Neural cell (in vitro differentiated cells): ENCODE measurements around the gene RCAN1. TPM values are rescaled to one million over a fixed set of nuclear protein-coding genes. Genes with fewer than 3 reads are reported as not detected.

Experiments
- H2AFZ ChIP-seq: fragments of 200-600, 300-800 bp; sonication (generic), shearing (Covaris generic); 2 replicates; pipeline ENCODE4 v1.6.0; 2014; ENCODE audit warnings: low read depth, mild to moderate bottlenecking, antibody characterized with exemption, low read length, moderate library complexity
- H3F3A ChIP-seq: fragments of 200-600 bp; shearing (Covaris generic); 2 replicates; pipeline ENCODE4 v1.6.1; 2016; ENCODE audit warnings: mild to moderate bottlenecking, moderate library complexity, mixed read lengths, antibody characterized with exemption, low read length; ENCODE audit not compliant: insufficient read depth, poor library complexity, severe bottlenecking
- H3K27ac ChIP-seq: fragments of 200-600, 300-800 bp; sonication (generic), shearing (Covaris generic); 2 replicates; pipeline ENCODE4 v1.5.1; 2014; ENCODE audit warnings: mild to moderate bottlenecking, low read length, moderate library complexity
- H3K27me3 ChIP-seq: fragments of 300-800, 200-600 bp; sonication (generic), shearing (Covaris generic); 2 replicates; pipeline ENCODE4 v1.6.0; 2014; ENCODE audit warnings: mild to moderate bottlenecking, low read depth, low read length, moderate library complexity; ENCODE audit not compliant: insufficient read depth
- H3K36me3 ChIP-seq: fragments of 300-800, 200-600 bp; sonication (generic), shearing (Covaris generic); 2 replicates; pipeline ENCODE4 v1.5.1; 2014; ENCODE audit warnings: mild to moderate bottlenecking, antibody characterized with exemption, low read length, moderate library complexity; ENCODE audit not compliant: insufficient read depth
- H3K4me2 ChIP-seq: fragments of 300-800, 200-600 bp; sonication (generic), shearing (Covaris generic); 2 replicates; pipeline ENCODE4 v1.6.0; 2014; ENCODE audit warnings: mild to moderate bottlenecking, low read length
- H3K4me3 ChIP-seq: fragments of 300-800, 200-600 bp; sonication (generic), shearing (Covaris generic); 2 replicates; pipeline ENCODE4 v1.5.1; 2014; ENCODE audit warnings: mild to moderate bottlenecking, low read length, moderate library complexity
- H3K79me2 ChIP-seq: fragments of 200-600 bp; shearing (Covaris generic); replicated peaks from 2 replicates; pipeline ENCODE4 v1.6.0; 2014; ENCODE audit warnings: mild to moderate bottlenecking, low read length, moderate library complexity; ENCODE audit not compliant: insufficient read depth
- H3K9ac ChIP-seq: fragments of 300-800, 200-600 bp; sonication (generic), shearing (Covaris generic); 2 replicates; pipeline ENCODE4 v1.6.1; 2016; ENCODE audit warnings: mild to moderate bottlenecking, low read length, mixed read lengths
- H3K9me2 ChIP-seq: fragments of 200-600 bp; shearing (Covaris generic); 2 replicates; pipeline ENCODE4 v1.6.1; 2016; ENCODE audit warnings: mild to moderate bottlenecking, low read length, mixed read lengths; ENCODE audit not compliant: insufficient read depth
- H3K9me3 ChIP-seq: fragments of 200-600, 300-800 bp; sonication (generic), shearing (Covaris generic); 2 replicates; pipeline ENCODE4 v1.6.1; 2016; ENCODE audit warnings: mild to moderate bottlenecking, mixed run types, low read length, moderate library complexity, mixed read lengths
- H4K20me1 ChIP-seq: fragments of 200-600 bp; shearing (Covaris generic); 2 replicates; pipeline ENCODE4 v1.6.1; 2016; ENCODE audit warnings: mild to moderate bottlenecking, mixed run types; ENCODE audit not compliant: insufficient read depth
- CTCF ChIP-seq: fragments of 450-650 bp; IDR thresholded peaks from 2 replicates; pipeline ENCODE4 v1.5.1; 2014; ENCODE audit warnings: antibody characterized with exemption, mild to moderate bottlenecking, moderate library complexity; ENCODE audit not compliant: poor library complexity, severe bottlenecking
- EP300 ChIP-seq: fragments of 450-650 bp; conservative IDR thresholded peaks from 2 replicates; pipeline ENCODE4 v1.6.1; 2014; ENCODE audit warnings: antibody characterized with exemption, mild to moderate bottlenecking, moderate library complexity; ENCODE audit not compliant: poor library complexity, severe bottlenecking
- EZH2 ChIP-seq: fragments of 200-600, 300-800 bp; shearing (Covaris generic), sonication (generic); IDR thresholded peaks from 2 replicates; pipeline ENCODE4 v1.6.1; 2014; ENCODE audit warnings: antibody characterized with exemption, low read length, borderline replicate concordance, mild to moderate bottlenecking; ENCODE audit not compliant: insufficient read depth, poor library complexity, severe bottlenecking
- MXI1 ChIP-seq: fragments of 450-650 bp; conservative IDR thresholded peaks from 2 replicates; pipeline ENCODE4 v1.6.1; 2014; ENCODE audit warnings: antibody characterized with exemption, mild to moderate bottlenecking; ENCODE audit not compliant: poor library complexity, severe bottlenecking
- RAD21 ChIP-seq: fragments of 450-650 bp; conservative IDR thresholded peaks from 2 replicates; pipeline ENCODE4 v1.6.1; 2014; ENCODE audit warnings: antibody characterized with exemption, mild to moderate bottlenecking, moderate library complexity
- REST ChIP-seq: IDR thresholded peaks from 2 replicates; pipeline ENCODE4 v1.6.1; 2012; ENCODE audit warnings: borderline replicate concordance
- SMC3 ChIP-seq: fragments of 450-650 bp; conservative IDR thresholded peaks from 2 replicates; pipeline ENCODE4 v1.6.1; 2014; ENCODE audit warnings: antibody characterized with exemption, mild to moderate bottlenecking, moderate library complexity; ENCODE audit not compliant: poor library complexity
- TAF1 ChIP-seq: IDR thresholded peaks from 2 replicates; pipeline ENCODE4 v1.6.1; 2012; ENCODE audit warnings: low read depth
- polyA plus RNA-seq: library from polyadenylated mRNA; depleted of rRNA; stranded (reverse); fragments of >200 nt; gene quantifications from 2 replicates; pipeline ENCODE4 v1.2.3, GENCODE V29; 2014

RCAN1 gene
- polyA plus RNA-seq, 1 donor from 2014 or later: 46.0 TPM

DNA sequence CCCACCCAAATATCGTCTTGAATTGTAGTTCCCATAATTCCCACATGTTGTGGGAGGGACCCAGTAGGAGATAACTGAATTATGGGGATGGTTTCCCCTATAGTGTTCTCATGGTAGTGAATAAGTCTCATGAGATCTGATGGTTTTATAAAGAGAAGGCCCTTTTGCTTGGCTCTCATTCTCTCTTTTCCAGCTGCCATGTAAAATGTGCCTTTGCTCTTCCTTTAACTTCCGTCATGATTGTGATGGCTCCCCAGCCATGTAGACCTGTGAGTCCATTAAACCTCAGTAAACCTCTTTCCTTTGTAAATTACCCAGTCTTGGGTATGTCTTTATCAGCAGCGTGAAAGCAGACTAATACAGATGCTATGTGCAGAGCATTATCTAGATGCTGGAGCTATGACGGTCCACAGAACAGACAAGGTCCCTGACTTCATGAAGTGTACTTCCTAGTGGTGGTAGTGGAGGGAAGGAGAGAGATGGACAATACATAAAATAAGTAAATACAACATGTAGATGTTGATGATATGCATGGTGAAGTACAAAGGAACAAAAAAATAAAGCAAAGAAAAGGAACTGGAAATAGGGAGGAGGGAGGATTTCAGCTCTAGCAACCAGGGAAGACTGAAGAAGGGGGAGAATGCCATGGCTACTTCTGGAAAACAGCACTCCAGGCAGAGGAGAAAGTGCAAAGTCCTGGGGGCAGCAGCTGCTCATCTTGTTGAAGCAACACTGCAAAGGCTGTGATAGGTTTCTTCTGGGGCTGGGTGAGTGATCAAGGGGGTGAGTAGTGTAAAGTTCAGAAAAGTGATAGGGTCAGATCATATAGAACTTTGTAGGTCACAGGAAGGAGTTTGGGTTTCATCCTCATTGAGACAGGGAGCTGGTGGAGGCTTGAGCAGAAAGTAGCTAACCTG, 6.8 kb upstream of the RCAN1 start:
- H3K4me3 ChIP-seq: no peak overlapping the region
- H3K9me3 ChIP-seq: no peaks in the 10 kb centered on the region
- H3F3A ChIP-seq: no peaks in the 10 kb centered on the region
- no peak overlapping the region for H3K27ac ChIP-seq
- H3K9ac ChIP-seq: no peak overlapping the region
- H3K4me2 ChIP-seq: no peak overlapping the region
- H3K27me3 ChIP-seq: no peaks in the 10 kb centered on the region
- no peaks in the 10 kb centered on the region for H3K9me2 ChIP-seq
- H3K79me2 ChIP-seq: no peaks in the 10 kb centered on the region
- H3K36me3 ChIP-seq: no peaks in the 10 kb centered on the region
- H2AFZ ChIP-seq: no peak overlapping the region
- TF ChIP-seq TAF1 (no peak), SMC3 (no peak), MXI1 (no peak), EP300 (no peak), REST (no peak), CTCF (no peak), RAD21 (no peak), EZH2 (no peak)
- H4K20me1 ChIP-seq: no peaks in the 10 kb centered on the region

GRCh38 chr21:34619841-34620665, 5.1 kb upstream of the RCAN1 start:
- no peaks in the 10 kb centered on the region for H3K9me2 ChIP-seq
- no peak overlapping the region for H2AFZ ChIP-seq
- no peaks in the 10 kb centered on the region for H3K9me3 ChIP-seq
- no peaks in the 10 kb centered on the region for H3K79me2 ChIP-seq
- no peaks in the 10 kb centered on the region for H4K20me1 ChIP-seq
- H3K9ac ChIP-seq: no peak overlapping the region
- no peak for TF ChIP-seq CTCF
- no peak for TF ChIP-seq MXI1
- TF ChIP-seq REST: no peak
- TF ChIP-seq RAD21: no peak
- no peak overlapping the region for H3K4me3 ChIP-seq
- H3K4me2 ChIP-seq: no peak overlapping the region
- H3K27me3 ChIP-seq: no peaks in the 10 kb centered on the region
- no peaks in the 10 kb centered on the region for H3K36me3 ChIP-seq
- H3K27ac ChIP-seq: no peak overlapping the region
- H3F3A ChIP-seq: no peaks in the 10 kb centered on the region
